NK-92 treated with Interleukin-12 subunit alpha and Interleukin-12 subunit beta, amount 100 ng/mL, for 24 hours (cell line): Measurements from ENCODE around the gene ZNF385D.
"Not testable (repeated sequence)": the region's sequence is repeated elsewhere in the genome, so short reads cannot be mapped to it uniquely, and the experiment has no call there.

ENCODE experiments used
- DNase-seq: peaks from one replicate; lab custom pipeline; 2025; lab: John Stamatoyannopoulos, UW

The ZNF385D gene

GRCh38 chr3:21509731-21510470, 241.1 kb downstream of the ZNF385D start:
- DNase-seq, result no peak

- DNase-seq, result no peak
Measured at GRCh38 chr3:21508246-21508645, 242.8 kb downstream of the ZNF385D start.

GRCh38 chr3:21505711-21506460, 245.1 kb downstream of the ZNF385D start:
- no peak for DNase-seq

- DNase-seq, result no peak
Measured at GRCh38 chr3:21502656-21503055, 248.4 kb downstream of the ZNF385D start.

- DNase-seq, result no peak
Measured at GRCh38 chr3:21500834-21501233, 250.2 kb downstream of the ZNF385D start.

GRCh38 chr3:21490671-21491070, 260.3 kb downstream of the ZNF385D start:
- DNase-seq, result not testable (repeated sequence)

GRCh38 chr3:21487520-21487919, 263.5 kb downstream of the ZNF385D start:
- no peak for DNase-seq

GRCh38 chr3:21486024-21486935, 264.7 kb downstream of the ZNF385D start:
- not testable (repeated sequence) for DNase-seq

- DNase-seq, result no peak
Measured at GRCh38 chr3:21484828-21485144, 266.2 kb downstream of the ZNF385D start.

GRCh38 chr3:21484057-21484827, 266.8 kb downstream of the ZNF385D start:
- DNase-seq, result no peak

GRCh38 chr3:21481991-21482390, 269.0 kb downstream of the ZNF385D start:
- DNase-seq, result no peak

- no peak for DNase-seq
Measured at GRCh38 chr3:21477541-21478288, 273.3 kb downstream of the ZNF385D start.

- DNase-seq, result no peak
Measured at GRCh38 chr3:21466476-21466875, 284.5 kb downstream of the ZNF385D start.

GRCh38 chr3:21464746-21465145, 286.3 kb downstream of the ZNF385D start:
- no peak for DNase-seq

- DNase-seq, result no peak
Measured at GRCh38 chr3:21463319-21463718, 287.7 kb downstream of the ZNF385D start.

GRCh38 chr3:21462141-21462540, 288.9 kb downstream of the ZNF385D start:
- no peak for DNase-seq

GRCh38 chr3:21457084-21457483, 293.9 kb downstream of the ZNF385D start:
- DNase-seq, result no peak

- DNase-seq, result no peak
Measured at GRCh38 chr3:21449738-21450137, 301.3 kb downstream of the ZNF385D start.

- no peak for DNase-seq
Measured at GRCh38 chr3:21447476-21448151, 303.4 kb downstream of the ZNF385D start.

GRCh38 chr3:21446945-21447475, 304.0 kb downstream of the ZNF385D start:
- DNase-seq, result no peak
